Skin epidermis (tissue), 12 donors: ENCODE results near the gene ECHS1.

Experiments used
- H3K27ac ChIP-seq, 21 experiments: fragments of 200-600 bp; sonication (generic) in 11 of 21; one replicate each; pipeline ENCODE4 v1.5.0; 2020; ENCODE audit warnings: mild to moderate bottlenecking in 3 of 21, inconsistent platforms in 2 of 21, moderate library complexity in 2 of 21
- H3K4me3 ChIP-seq, 7 experiments: fragments of 200-600 bp; sonication (generic) in 2 of 7; one replicate each; pipeline ENCODE4 v1.5.0; 2020; ENCODE audit warnings: inconsistent platforms in 2 of 7, mild to moderate bottlenecking in 2 of 7, moderate library complexity in 1 of 7

ECHS1 gene

GRCh38 chr10:133361773-133362441, 11.2 kb downstream of the ECHS1 start:
- H3K4me3 ChIP-seq = no peak overlapping the region
- peak overlapping the region in 2 of 21 experiments; percentile 12 to 61 for H3K27ac ChIP-seq

- no peak overlapping the region for H3K4me3 ChIP-seq
- H3K27ac ChIP-seq = peak overlapping the region in 2 of 21 experiments; percentile 16 to 61
These were observed 11.9 kb downstream of the ECHS1 start for GRCh38 chr10:133361227-133361626.

- Histone ChIP-seq H3K4me3 (no peak overlapping the region), H3K27ac (no peak overlapping the region)
These were observed 13.1 kb downstream of the ECHS1 start for GRCh38 chr10:133359972-133360610.

GRCh38 chr10:133359554-133359971, 13.6 kb downstream of the ECHS1 start:
- Histone ChIP-seq H3K4me3 (no peak overlapping the region), H3K27ac (no peak overlapping the region)

GRCh38 chr10:133358925-133359310, 14.2 kb downstream of the ECHS1 start:
- Histone ChIP-seq H3K27ac (peak overlapping the region in 4 of 21 experiments; percentile 19 to 86 (median 24)), H3K4me3 (no peak overlapping the region)

GRCh38 chr10:133358162-133358924, 14.8 kb downstream of the ECHS1 start:
- peak overlapping the region in 3 of 7 experiments; percentile 52 to 60 (median 59) for H3K4me3 ChIP-seq
- H3K27ac ChIP-seq = peak overlapping the region in 5 of 21 experiments; percentile 19 to 86 (median 66)

- Histone ChIP-seq H3K4me3 (peak within 1 kb of the TSS; percentile 37 to 75 (median 58)), H3K27ac (peak within 1 kb of the TSS in 20 of 21 experiments; percentile 4 to 86 (median 69))
These were observed 15.6 kb downstream of the ECHS1 start, which contains the start of gene FUOM for GRCh38 chr10:133357285-133358161. Gene FUOM (minus strand): TSS chr10:133358019. CDS start chr10:133358007, 12 bp downstream.

GRCh38 chr10:133356549-133357284, 16.4 kb downstream of the ECHS1 start:
- peak overlapping the region in 17 of 21 experiments; percentile 56 to 86 (median 70) for H3K27ac ChIP-seq
- H3K4me3 ChIP-seq = peak overlapping the region; percentile 37 to 75 (median 58)

GRCh38 chr10:133355991-133356390, 17.2 kb downstream of the ECHS1 start:
- Histone ChIP-seq H3K4me3 (no peak overlapping the region), H3K27ac (no peak overlapping the region)

GRCh38 chr10:133355266-133355665, 17.9 kb downstream of the ECHS1 start:
- Histone ChIP-seq H3K4me3 (no peak overlapping the region), H3K27ac (no peak overlapping the region)

GRCh38 chr10:133354672-133355240, 18.4 kb downstream of the ECHS1 start:
- Histone ChIP-seq H3K4me3 (no peak overlapping the region), H3K27ac (no peak overlapping the region)

- no peak overlapping the region for H3K27ac ChIP-seq
- no peak overlapping the region for H3K4me3 ChIP-seq
These were observed 19.1 kb downstream of the ECHS1 start for GRCh38 chr10:133353988-133354605.

GRCh38 chr10:133353202-133353959, 19.8 kb downstream of the ECHS1 start:
- Histone ChIP-seq H3K4me3 (no peak overlapping the region), H3K27ac (no peak overlapping the region)

- Histone ChIP-seq H3K4me3 (no peak overlapping the region), H3K27ac (no peak overlapping the region)
These were observed 21.5 kb downstream of the ECHS1 start for GRCh38 chr10:133351408-133352318.

- no peak overlapping the region for H3K27ac ChIP-seq
- no peak overlapping the region for H3K4me3 ChIP-seq
These were observed 22.2 kb downstream of the ECHS1 start for GRCh38 chr10:133350950-133351329.

- Histone ChIP-seq H3K27ac (no peak overlapping the region), H3K4me3 (no peak overlapping the region)
These were observed 22.7 kb downstream of the ECHS1 start for GRCh38 chr10:133350283-133350949.
